Measurements from ENCODE around the gene MYOT.
"Not testable (repeated sequence)": the region's sequence is repeated elsewhere in the genome, so short reads cannot be mapped to it uniquely, and the experiment has no call there.

MYOT gene

GRCh38 chr5:137856201-137856600 lies 11.5 kb upstream of the MYOT start:
- no peaks in the 10 kb centered on the region for H3K4me1 ChIP-seq (ENCODE audit: control insufficient read depth, insufficient read depth, low read length)
- no peaks in the 10 kb centered on the region for H3K9me3 ChIP-seq (ENCODE audit: control insufficient read depth, insufficient read depth, low read length)
- no peak overlapping the region for H3K4me3 ChIP-seq (ENCODE audit: low read depth, low read length)
- H3K9ac ChIP-seq (ENCODE audit: low read depth, low read length) = no peak overlapping the region
- H3K27ac ChIP-seq (ENCODE audit: low read depth, low read length) = no peak overlapping the region
- H3K36me3 ChIP-seq (ENCODE audit: control insufficient read depth, insufficient read depth, low read length) = no peaks in the 10 kb centered on the region
- H3K27me3 ChIP-seq (ENCODE audit: control insufficient read depth, insufficient read depth, low read length) = no peaks in the 10 kb centered on the region

GRCh38 chr5:137856916-137857862 lies 10.5 kb upstream of the MYOT start:
- Histone ChIP-seq H3K4me3 (ENCODE audit: low read depth, low read length) (no peak overlapping the region), H3K9me3 (ENCODE audit: control insufficient read depth, insufficient read depth, low read length) (no peaks in the 10 kb centered on the region), H3K36me3 (ENCODE audit: control insufficient read depth, insufficient read depth, low read length) (no peaks in the 10 kb centered on the region), H3K9ac (ENCODE audit: low read depth, low read length) (no peak overlapping the region), H3K4me1 (ENCODE audit: control insufficient read depth, insufficient read depth, low read length) (no peaks in the 10 kb centered on the region), H3K27me3 (ENCODE audit: control insufficient read depth, insufficient read depth, low read length) (no peaks in the 10 kb centered on the region), H3K27ac (ENCODE audit: low read depth, low read length) (no peak overlapping the region)

- H3K9ac ChIP-seq (ENCODE audit: low read depth, low read length) = no peak overlapping the region
- H3K27ac ChIP-seq (ENCODE audit: low read depth, low read length) = no peak overlapping the region
- no peak overlapping the region for H3K4me3 ChIP-seq (ENCODE audit: low read depth, low read length)
- H3K27me3 ChIP-seq (ENCODE audit: control insufficient read depth, insufficient read depth, low read length) = no peaks in the 10 kb centered on the region
- H3K4me1 ChIP-seq (ENCODE audit: control insufficient read depth, insufficient read depth, low read length) = no peaks in the 10 kb centered on the region
- no peaks in the 10 kb centered on the region for H3K9me3 ChIP-seq (ENCODE audit: control insufficient read depth, insufficient read depth, low read length)
- H3K36me3 ChIP-seq (ENCODE audit: control insufficient read depth, insufficient read depth, low read length) = no peaks in the 10 kb centered on the region
Observed at GRCh38 chr5:137858223-137858916, 9.3 kb upstream of the MYOT start.

GRCh38 chr5:137858954-137859353 lies 8.7 kb upstream of the MYOT start:
- no peaks in the 10 kb centered on the region for H3K36me3 ChIP-seq (ENCODE audit: control insufficient read depth, insufficient read depth, low read length)
- H3K27me3 ChIP-seq (ENCODE audit: control insufficient read depth, insufficient read depth, low read length) = no peaks in the 10 kb centered on the region
- no peaks in the 10 kb centered on the region for H3K9me3 ChIP-seq (ENCODE audit: control insufficient read depth, insufficient read depth, low read length)
- H3K27ac ChIP-seq (ENCODE audit: low read depth, low read length) = no peak overlapping the region
- H3K9ac ChIP-seq (ENCODE audit: low read depth, low read length) = no peak overlapping the region
- no peak overlapping the region for H3K4me3 ChIP-seq (ENCODE audit: low read depth, low read length)
- H3K4me1 ChIP-seq (ENCODE audit: control insufficient read depth, insufficient read depth, low read length) = no peaks in the 10 kb centered on the region

- Histone ChIP-seq H3K36me3 (ENCODE audit: control insufficient read depth, insufficient read depth, low read length) (no peaks in the 10 kb centered on the region), H3K9ac (ENCODE audit: low read depth, low read length) (no peak overlapping the region), H3K4me3 (ENCODE audit: low read depth, low read length) (no peak overlapping the region), H3K27ac (ENCODE audit: low read depth, low read length) (no peak overlapping the region), H3K9me3 (ENCODE audit: control insufficient read depth, insufficient read depth, low read length) (no peaks in the 10 kb centered on the region), H3K4me1 (ENCODE audit: control insufficient read depth, insufficient read depth, low read length) (no peaks in the 10 kb centered on the region), H3K27me3 (ENCODE audit: control insufficient read depth, insufficient read depth, low read length) (no peaks in the 10 kb centered on the region)
Observed at GRCh38 chr5:137862251-137862650, 5.4 kb upstream of the MYOT start.

GRCh38 chr5:137863653-137864052 lies 4.0 kb upstream of the MYOT start:
- not testable (repeated sequence) for H3K36me3 ChIP-seq (ENCODE audit: control insufficient read depth, insufficient read depth, low read length); H3K4me1 ChIP-seq (ENCODE audit: control insufficient read depth, insufficient read depth, low read length); H3K27ac ChIP-seq (ENCODE audit: low read depth, low read length); H3K4me3 ChIP-seq (ENCODE audit: low read depth, low read length); H3K9ac ChIP-seq (ENCODE audit: low read depth, low read length); H3K27me3 ChIP-seq (ENCODE audit: control insufficient read depth, insufficient read depth, low read length); H3K9me3 ChIP-seq (ENCODE audit: control insufficient read depth, insufficient read depth, low read length)

- Histone ChIP-seq H3K27ac (ENCODE audit: low read depth, low read length) (no peak overlapping the region), H3K9me3 (ENCODE audit: control insufficient read depth, insufficient read depth, low read length) (no peaks in the 10 kb centered on the region), H3K4me1 (ENCODE audit: control insufficient read depth, insufficient read depth, low read length) (no peaks in the 10 kb centered on the region)
Observed at GRCh38 chr5:137866541-137867388, 895 bp upstream of the MYOT start.

GRCh38 chr5:137870647-137871339 lies 3.1 kb downstream of the MYOT start:
- no peak overlapping the region for H3K4me3 ChIP-seq (ENCODE audit: low read depth, low read length)
- no peak overlapping the region for H3K27ac ChIP-seq (ENCODE audit: low read depth, low read length)
- no peaks in the 10 kb centered on the region for H3K27me3 ChIP-seq (ENCODE audit: control insufficient read depth, insufficient read depth, low read length)
- H3K9me3 ChIP-seq (ENCODE audit: control insufficient read depth, insufficient read depth, low read length) = no peaks in the 10 kb centered on the region
- no peak overlapping the region for H3K9ac ChIP-seq (ENCODE audit: low read depth, low read length)
- no peaks in the 10 kb centered on the region for H3K36me3 ChIP-seq (ENCODE audit: control insufficient read depth, insufficient read depth, low read length)
- no peaks in the 10 kb centered on the region for H3K4me1 ChIP-seq (ENCODE audit: control insufficient read depth, insufficient read depth, low read length)

More at GRCh38 chr5:137866541-137867388, 895 bp upstream of the MYOT start:
- Histone ChIP-seq H3K4me3 (ENCODE audit: low read depth, low read length) (no peak overlapping the region), H3K27me3 (ENCODE audit: control insufficient read depth, insufficient read depth, low read length) (no peaks in the 10 kb centered on the region), H3K9ac (ENCODE audit: low read depth, low read length) (no peak overlapping the region), H3K36me3 (ENCODE audit: control insufficient read depth, insufficient read depth, low read length) (no peaks in the 10 kb centered on the region)

GRCh38 chr5:137871571-137871970 lies 3.9 kb downstream of the MYOT start:
- Histone ChIP-seq H3K27me3 (ENCODE audit: control insufficient read depth, insufficient read depth, low read length) (no peaks in the 10 kb centered on the region), H3K27ac (ENCODE audit: low read depth, low read length) (no peak overlapping the region)

GRCh38 chr5:137872466-137872865 lies 4.8 kb downstream of the MYOT start:
- Histone ChIP-seq H3K36me3 (ENCODE audit: control insufficient read depth, insufficient read depth, low read length) (no peaks in the 10 kb centered on the region), H3K9me3 (ENCODE audit: control insufficient read depth, insufficient read depth, low read length) (no peaks in the 10 kb centered on the region), H3K4me3 (ENCODE audit: low read depth, low read length) (no peak overlapping the region), H3K4me1 (ENCODE audit: control insufficient read depth, insufficient read depth, low read length) (no peaks in the 10 kb centered on the region), H3K9ac (ENCODE audit: low read depth, low read length) (no peak overlapping the region), H3K27me3 (ENCODE audit: control insufficient read depth, insufficient read depth, low read length) (no peaks in the 10 kb centered on the region), H3K27ac (ENCODE audit: low read depth, low read length) (no peak overlapping the region)

More at GRCh38 chr5:137871571-137871970, 3.9 kb downstream of the MYOT start:
- Histone ChIP-seq H3K9ac (ENCODE audit: low read depth, low read length) (no peak overlapping the region), H3K4me1 (ENCODE audit: control insufficient read depth, insufficient read depth, low read length) (no peaks in the 10 kb centered on the region), H3K9me3 (ENCODE audit: control insufficient read depth, insufficient read depth, low read length) (no peaks in the 10 kb centered on the region), H3K4me3 (ENCODE audit: low read depth, low read length) (no peak overlapping the region), H3K36me3 (ENCODE audit: control insufficient read depth, insufficient read depth, low read length) (no peaks in the 10 kb centered on the region)

Measured in HUES48 (cell line).